HEK293 (cell line): Measurements from ENCODE around the gene DPYSL3.

Experiments
- CTCF ChIA-PET: fragments of 350-600 bp; formaldehyde crosslinking; extraction: SDS; loops from one replicate; lab custom pipeline; 2021; ENCODE audit warnings: antibody characterized with exemption; lab: Yijun Ruan, JAX
- POLR2A ChIA-PET: fragments of 300-600 bp; formaldehyde crosslinking; extraction: SDS; loops from one replicate; lab custom pipeline; 2020; ENCODE audit warnings: antibody characterized with exemption, inconsistent platforms; lab: Yijun Ruan, JAX
- H3K27ac ChIP-seq: fragments of 200-500 bp; sonication (Bioruptor generic); 2 replicates; pipeline ENCODE4 v1.5.1; 2014; ENCODE audit warnings: low read depth, low read length, control low read depth, inconsistent platforms; ENCODE audit errors: extremely low read depth
- H3K36me3 ChIP-seq, 2 experiments: fragments of 200-500 bp in 1 of 2; sonication (Bioruptor generic) in 1 of 2; 1 replicate in 1 of 2; 2 replicates in 1 of 2; pipeline ENCODE4 v1.5.1; 2014 to 2017; ENCODE audit warnings: inconsistent platforms in 2 of 2, low read length in 2 of 2; ENCODE audit not compliant: control insufficient read depth in 2 of 2, insufficient read depth in 1 of 2
- H3K4me1 ChIP-seq: fragments of 200-500 bp; sonication (Bioruptor generic); 2 replicates; pipeline ENCODE4 v1.5.1; 2014; ENCODE audit warnings: mild to moderate bottlenecking, low read length, inconsistent platforms; ENCODE audit not compliant: control insufficient read depth, insufficient read depth
- H3K4me3 ChIP-seq: 2 replicates; pipeline ENCODE4 v1.5.1; 2011; ENCODE audit warnings: low read depth, mild to moderate bottlenecking, control low read depth, low read length, moderate library complexity
- H3K9me3 ChIP-seq: fragments of 200-500 bp; sonication (Bioruptor generic); 2 replicates; pipeline ENCODE4 v1.5.1; 2014; ENCODE audit warnings: low read depth, low read length, inconsistent platforms; ENCODE audit not compliant: control insufficient read depth, insufficient read depth
- ATF2 ChIP-seq: fragments of 450-650 bp; formaldehyde crosslinking; IDR thresholded peaks from 2 replicates; pipeline ENCODE4 v1.5.1; 2016; ENCODE audit warnings: missing biosample characterization, missing genetic modification characterization, low read depth
- EGR2 ChIP-seq: fragments of 450-650 bp; formaldehyde crosslinking; IDR thresholded peaks from 2 replicates; pipeline ENCODE4 v1.5.1; 2016; ENCODE audit warnings: low read depth, missing biosample characterization, missing genetic modification characterization
- SCRT1 ChIP-seq: fragments of 450-650 bp; formaldehyde crosslinking; IDR thresholded peaks from 2 replicates; pipeline ENCODE4 v1.5.1; 2016; ENCODE audit warnings: missing biosample characterization, missing genetic modification characterization, borderline replicate concordance
- SCRT2 ChIP-seq: fragments of 450-650 bp; formaldehyde crosslinking; IDR thresholded peaks from 2 replicates; pipeline ENCODE4 v1.5.1; 2016; ENCODE audit warnings: missing biosample characterization, missing genetic modification characterization
- ZEB2 ChIP-seq: fragments of 450-650 bp; formaldehyde crosslinking; IDR thresholded peaks from 2 replicates; pipeline ENCODE4 v1.5.1; 2016; ENCODE audit warnings: missing biosample characterization, missing genetic modification characterization
- ZFHX2 ChIP-seq: fragments of 450-650 bp; formaldehyde crosslinking; conservative IDR thresholded peaks from 2 replicates; pipeline ENCODE4 v1.5.1; 2016; ENCODE audit warnings: missing biosample characterization, missing genetic modification characterization
- ZNF132 ChIP-seq: fragments of 450-650 bp; formaldehyde crosslinking; IDR thresholded peaks from 2 replicates; pipeline ENCODE4 v1.5.1; 2017; ENCODE audit warnings: missing biosample characterization, missing genetic modification characterization, borderline replicate concordance
- ZNF140 ChIP-seq: fragments of 450-650 bp; formaldehyde crosslinking; IDR thresholded peaks from 2 replicates; pipeline ENCODE4 v1.5.1; 2016; ENCODE audit warnings: missing biosample characterization, missing genetic modification characterization
- ZNF148 ChIP-seq: fragments of 450-650 bp; formaldehyde crosslinking; IDR thresholded peaks from 2 replicates; pipeline ENCODE4 v1.5.0; 2017; ENCODE audit warnings: missing biosample characterization, missing genetic modification characterization, borderline replicate concordance
- ZNF18 ChIP-seq: fragments of 450-650 bp; formaldehyde crosslinking; IDR thresholded peaks from 2 replicates; pipeline ENCODE4 v1.5.1; 2016; ENCODE audit warnings: missing biosample characterization, missing genetic modification characterization
- ZNF23 ChIP-seq: fragments of 450-650 bp; formaldehyde crosslinking; IDR thresholded peaks from 2 replicates; pipeline ENCODE4 v1.5.1; 2016; ENCODE audit warnings: missing biosample characterization, missing genetic modification characterization, borderline replicate concordance
- ZNF341 ChIP-seq: fragments of 450-650 bp; formaldehyde crosslinking; IDR thresholded peaks from 2 replicates; pipeline ENCODE4; 2016; ENCODE audit warnings: low read depth, missing biosample characterization, missing genetic modification characterization
- ZNF514 ChIP-seq: fragments of 450-650 bp; formaldehyde crosslinking; IDR thresholded peaks from 2 replicates; pipeline ENCODE4 v1.5.1; 2016; ENCODE audit warnings: missing biosample characterization, missing genetic modification characterization
- ZNF548 ChIP-seq: fragments of 450-650 bp; formaldehyde crosslinking; IDR thresholded peaks from 2 replicates; pipeline ENCODE4 v1.5.1; 2016; ENCODE audit warnings: missing biosample characterization, missing genetic modification characterization
- ZNF610 ChIP-seq: fragments of 450-650 bp; formaldehyde crosslinking; IDR thresholded peaks from 2 replicates; pipeline ENCODE4 v1.5.1; 2016; ENCODE audit warnings: missing biosample characterization, missing genetic modification characterization, borderline replicate concordance
- ZNF621 ChIP-seq: fragments of 450-650 bp; formaldehyde crosslinking; IDR thresholded peaks from 2 replicates; pipeline ENCODE4 v1.5.1; 2017; ENCODE audit warnings: missing biosample characterization, missing genetic modification characterization
- ZNF629 ChIP-seq: fragments of 450-650 bp; formaldehyde crosslinking; IDR thresholded peaks from 2 replicates; pipeline ENCODE4 v1.5.1; 2017; ENCODE audit warnings: missing biosample characterization, missing genetic modification characterization
- ZNF837 ChIP-seq: fragments of 450-650 bp; formaldehyde crosslinking; IDR thresholded peaks from 2 replicates; pipeline ENCODE4 v1.5.1; 2016; ENCODE audit warnings: missing biosample characterization, missing genetic modification characterization
- ZSCAN4 ChIP-seq: fragments of 450-650 bp; formaldehyde crosslinking; IDR thresholded peaks from 2 replicates; pipeline ENCODE4 v1.5.1; 2017; ENCODE audit warnings: missing biosample characterization, missing genetic modification characterization

Gene DPYSL3

GRCh38 chr5:147519380-147519779 lies 9.5 kb upstream of the DPYSL3 start:
- CTCF ChIA-PET, result interaction anchor here (1.0 to 1.3 kb wide), 2 partner anchors 12 to 40 kb away, joined by 3 to 4 read pairs; no protein-coding TSS in a partner anchor
- no peak overlapping the region for H3K27ac ChIP-seq
- no peaks in the 10 kb centered on the region for H3K36me3 ChIP-seq
- no peaks in the 10 kb centered on the region for H3K4me1 ChIP-seq
- H3K9me3 ChIP-seq, result no peaks in the 10 kb centered on the region
- no peak overlapping the region for H3K4me3 ChIP-seq
- peak; percentile 48; the same call in 1 of the 2 replicates for TF ChIP-seq ZFHX2 (tag by site-specific recombination)
- no peak for TF ChIP-seq ZNF18 (tag by site-specific recombination)
- TF ChIP-seq ZNF341, result no peak
- no peak for TF ChIP-seq ZNF148 (tag by site-specific recombination)
- peak; percentile 75; the same call in 1 of the 2 replicates for TF ChIP-seq ZNF140 (tag by site-specific recombination)
- no peak for TF ChIP-seq ZNF610 (tag by site-specific recombination)
- TF ChIP-seq ATF2 (tag by site-specific recombination), result peak; percentile 85
- 0 out of 2 replicates have a peak, but pooled peaks have one; percentile 10 for TF ChIP-seq EGR2
- peak; percentile 96 for TF ChIP-seq ZNF548 (tag by site-specific recombination)
- TF ChIP-seq ZNF23, result no peak
- TF ChIP-seq ZNF629, result 0 out of 2 replicates have a peak, but pooled peaks have one; percentile 12
- POLR2A ChIA-PET, result no interaction called here

GRCh38 chr5:147517383-147517782 lies 7.5 kb upstream of the DPYSL3 start:
- no peaks in the 10 kb centered on the region for H3K9me3 ChIP-seq
- H3K4me3 ChIP-seq, result no peak overlapping the region
- CTCF ChIA-PET, result interaction anchor here (0.6 kb wide), 1 partner anchor 50 kb away, joined by 5 read pairs; no protein-coding TSS in a partner anchor
- TF ChIP-seq ZNF621 (tag by site-specific recombination) (no peak), ZNF514 (no peak), ZNF837 (tag by site-specific recombination) (no peak), ZEB2 (tag by site-specific recombination) (no peak), ZNF132 (tag by site-specific recombination) (no peak), SCRT2 (tag by site-specific recombination) (peak; percentile 96), ZSCAN4 (tag by site-specific recombination) (no peak), SCRT1 (tag by site-specific recombination) (peak; percentile 82)
- TF ChIP-seq, all 188 proteins: peak for 2
- no peaks in the 10 kb centered on the region for H3K4me1 ChIP-seq
- POLR2A ChIA-PET, result no interaction called here
- H3K36me3 ChIP-seq, result no peaks in the 10 kb centered on the region
- H3K27ac ChIP-seq, result no peak overlapping the region
